Upper lobe of left lung (tissue), 6 donors: Measurements from ENCODE around the gene GIMAP5. TPM values are rescaled to one million over a fixed set of nuclear protein-coding genes. Genes with fewer than 3 reads are reported as not detected.
A peak's percentile ranks its signal among the peaks of the same experiment; 100 is the strongest.

Source experiments
- ATAC-seq, 2 donors: fragments of 200-7000 bp; cut with Tn5 transposase; one replicate each; pipeline ENCODE4 v1.9.1; 2022; ENCODE audit warnings: mild to moderate bottlenecking in 2 of 2, moderate library complexity in 2 of 2; ENCODE audit not compliant: low FRiP score in 2 of 2
- DNase-seq, 2 donors: peaks; one replicate each; pipeline ENCODE4 v3.0.0-alpha.2; 2019 to 2020
- H3K27ac ChIP-seq, 4 donors: fragments of 200-600 bp; sonication (generic); one replicate each; pipeline ENCODE4 v1.5.1; 2016 to 2019
- H3K27me3 ChIP-seq, 4 donors: fragments of 200-600 bp; sonication (generic); one replicate each; pipeline ENCODE4 v1.5.1; 2017 to 2019
- H3K36me3 ChIP-seq, 4 donors: fragments of 200-600 bp; sonication (generic); one replicate each; pipeline ENCODE4 v1.5.1; 2016 to 2019
- H3K4me1 ChIP-seq, 4 donors: fragments of 200-600 bp; sonication (generic); one replicate each; pipeline ENCODE4 v1.5.1; 2018 to 2019
- H3K4me3 ChIP-seq, 4 donors: fragments of 200-600 bp; sonication (generic); one replicate each; pipeline ENCODE4 v1.5.1; 2017 to 2019; ENCODE audit warnings: mild to moderate bottlenecking in 2 of 4, moderate library complexity in 1 of 4
- H3K9me3 ChIP-seq, 4 donors: fragments of 200-600 bp; sonication (generic); one replicate each; pipeline ENCODE4 v1.5.1; 2018 to 2019
- CTCF ChIP-seq, 6 experiments: fragments of 450-650 bp in 4 of 6; fragments of 200-600 bp in 2 of 6; sonication (generic) in 2 of 6; IDR thresholded peaks; one replicate each; pipeline ENCODE4 v1.5.1; 2016 to 2019; ENCODE audit warnings: antibody characterized with exemption in 6 of 6
- EP300 ChIP-seq, 4 donors: sonication (generic); formaldehyde crosslinking; IDR thresholded peaks; one replicate each; pipeline ENCODE4 v1.5.1; 2017; ENCODE audit warnings: antibody characterized with exemption in 4 of 4, control low read depth in 2 of 4
- POLR2A ChIP-seq, 4 donors: fragments of 450-650 bp; IDR thresholded peaks; one replicate each; pipeline ENCODE4 v1.5.1; 2016 to 2017; ENCODE audit warnings: antibody characterized with exemption in 4 of 4, mild to moderate bottlenecking in 2 of 4
- POLR2AphosphoS5 ChIP-seq, 2 donors: sonication (generic); formaldehyde crosslinking; IDR thresholded peaks; one replicate each; pipeline ENCODE4 v1.5.1; 2017; ENCODE audit warnings: antibody characterized with exemption in 2 of 2
- WGBS, 2 donors: methylation state at CpG; one replicate each; pipeline ENCODE4 v1.1.5; 2017 to 2018; 5-methylcytosine and 5-hydroxymethylcytosine counted together
- total RNA-seq, 6 donors: library from RNA; depleted of rRNA in 4 of 6; stranded (reverse); fragments of >200 nt in 4 of 6; gene quantifications; one replicate each; pipeline versions ENCODE4 v1.1.0 to v1.2.1, GENCODE V29; 2016 to 2021
- donor health status: DM: no; HTN: no; CAD: no; lungs with moderate emphysema.
- donor health status: DM: no; HTN: yes; CAD: no; lungs with severe emphysema.

The GIMAP5 gene
- total RNA-seq, 6 donors from 2014 or later: 28.0 to 103 (median 41.3) TPM

GRCh38 chr7:150715738-150716137 is 21.5 kb upstream of the GIMAP5 start:
- Histone ChIP-seq H3K9me3 (peaks cover 0 to 9% (median 0%) of the 10 kb centered on the region in 4 donors), H3K27ac (peak overlapping the region; percentile 76 to 91 (median 84)), H3K4me3 (peak overlapping the region in 3 of 4 donors; percentile 44 to 64 (median 56)), H3K27me3 (no peaks in the 10 kb centered on the region), H3K4me1 (peaks cover 7 to 24% (median 20%) of the 10 kb centered on the region in 4 donors), H3K36me3 (peaks cover 0 to 18% (median 9%) of the 10 kb centered on the region in 4 donors)
- no peak for DNase-seq
- 36 to 48% methylated on average over 4 of the region's 4 CpGs for WGBS, 2 donors
- peak in 1 of 2 donors; percentile 15 for ATAC-seq
- no peak for TF ChIP-seq EP300 (IDR thresholded peaks at IDR 0.05)
- TF ChIP-seq POLR2AphosphoS5 (IDR thresholded peaks at IDR 0.05): no peak
- no peak for TF ChIP-seq POLR2A (IDR thresholded peaks at IDR 0.05)
- TF ChIP-seq CTCF (IDR thresholded peaks at IDR 0.05): no peak

- Histone ChIP-seq H3K4me3 (peak within 1 kb of the TSS; percentile 32 to 64 (median 50)), H3K9me3 (peaks cover 0 to 9% (median 0%) of the 10 kb centered on the region in 4 donors), H3K4me1 (peaks cover 9 to 24% (median 20%) of the 10 kb centered on the region in 4 donors), H3K27ac (peak within 1 kb of the TSS; percentile 76 to 91 (median 84)), H3K27me3 (no peaks in the 10 kb centered on the region), H3K36me3 (peaks cover 0 to 19% (median 11%) of the 10 kb centered on the region in 4 donors)
- WGBS, 2 donors: 30 to 37% methylated on average over 2 to 5 of the region's 5 CpGs
- DNase-seq (peak in 1 of 2 donors; percentile 73), ATAC-seq (peak; percentile 79)
- TF ChIP-seq POLR2AphosphoS5 (IDR thresholded peaks at IDR 0.05) (peak; percentile 58 to 86), POLR2A (IDR thresholded peaks at IDR 0.05) (peak in 3 of 4 donors; percentile 31 to 67 (median 45)), EP300 (IDR thresholded peaks at IDR 0.05) (no peak), CTCF (IDR thresholded peaks at IDR 0.05) (no peak)
Observed at GRCh38 chr7:150716368-150716767, 20.9 kb upstream of the GIMAP5 start, which contains the start of gene GIMAP1. TSS of gene GIMAP1 (plus strand) at chr7:150716613. CDS start at chr7:150719048, 2,435 bp downstream.

- Histone ChIP-seq H3K9me3 (peaks cover 0 to 9% (median 0%) of the 10 kb centered on the region in 4 donors), H3K27ac (peak overlapping the region; percentile 76 to 91 (median 84)), H3K4me3 (peak overlapping the region; percentile 32 to 64 (median 50)), H3K27me3 (no peaks in the 10 kb centered on the region), H3K4me1 (peaks cover 11 to 26% (median 20%) of the 10 kb centered on the region in 4 donors), H3K36me3 (peaks cover 0 to 21% (median 11%) of the 10 kb centered on the region in 4 donors)
- TF ChIP-seq CTCF (IDR thresholded peaks at IDR 0.05) (no peak), POLR2AphosphoS5 (IDR thresholded peaks at IDR 0.05) (no peak), POLR2A (IDR thresholded peaks at IDR 0.05) (no peak), EP300 (IDR thresholded peaks at IDR 0.05) (no peak)
- 34 to 56% methylated on average over 4 of the region's 4 CpGs for WGBS, 2 donors
- ATAC-seq: no peak
- DNase-seq: no peak
Observed at GRCh38 chr7:150716939-150717338, 20.3 kb upstream of the GIMAP5 start.

- TF ChIP-seq CTCF (IDR thresholded peaks at IDR 0.05): no peak
- peak in 1 of 4 donors; percentile 50 for TF ChIP-seq POLR2A (IDR thresholded peaks at IDR 0.05)
- no peaks in the 10 kb centered on the region for H3K27me3 ChIP-seq
- H3K36me3 ChIP-seq: peaks cover 0 to 30% (median 11%) of the 10 kb centered on the region in 4 donors
- H3K27ac ChIP-seq: peak overlapping the region; percentile 76 to 91 (median 84)
- peaks cover 0 to 7% (median 0%) of the 10 kb centered on the region in 4 donors for H3K9me3 ChIP-seq
- WGBS, 2 donors: 47 to 52% methylated on average over 4 of the region's 4 CpGs
- DNase-seq (no peak), ATAC-seq (peak in 1 of 2 donors; percentile 40)
- H3K4me1 ChIP-seq: peaks cover 17 to 35% (median 28%) of the 10 kb centered on the region in 4 donors
- peak overlapping the region; percentile 32 to 64 (median 50) for H3K4me3 ChIP-seq
Observed at GRCh38 chr7:150717814-150718420, 19.3 kb upstream of the GIMAP5 start.
